Forelimb muscle (tissue), 1 donor: Measurements from ENCODE around the gene CAMK1D. TPM values are rescaled to one million over a fixed set of nuclear protein-coding genes. Genes with fewer than 3 reads are reported as not detected.

Experiments
- DNase-seq: peaks from one replicate; pipeline ENCODE4 v3.0.0-alpha.2; 2013; ENCODE audit warnings: low read depth
- polyA plus RNA-seq: library from polyadenylated mRNA; unstranded; fragments of 120-200 nt; gene quantifications from one replicate; pipeline ENCODE4 v1.2.1, GENCODE V29; 2013; ENCODE audit not compliant: insufficient read length

The CAMK1D gene
- polyA plus RNA-seq, 1 donor, result 3.6 TPM

- no peak for DNase-seq
Observed at GRCh38 chr10:12625393-12626023, 276.2 kb downstream of the CAMK1D start.

- no peak for DNase-seq
Observed at GRCh38 chr10:12628153-12628552, 278.8 kb downstream of the CAMK1D start.

- DNase-seq, result no peak
Observed at GRCh38 chr10:12628964-12629766, 279.8 kb downstream of the CAMK1D start.

GRCh38 chr10:12629767-12630165 is 280.4 kb downstream of the CAMK1D start:
- DNase-seq, result no peak

DNA sequence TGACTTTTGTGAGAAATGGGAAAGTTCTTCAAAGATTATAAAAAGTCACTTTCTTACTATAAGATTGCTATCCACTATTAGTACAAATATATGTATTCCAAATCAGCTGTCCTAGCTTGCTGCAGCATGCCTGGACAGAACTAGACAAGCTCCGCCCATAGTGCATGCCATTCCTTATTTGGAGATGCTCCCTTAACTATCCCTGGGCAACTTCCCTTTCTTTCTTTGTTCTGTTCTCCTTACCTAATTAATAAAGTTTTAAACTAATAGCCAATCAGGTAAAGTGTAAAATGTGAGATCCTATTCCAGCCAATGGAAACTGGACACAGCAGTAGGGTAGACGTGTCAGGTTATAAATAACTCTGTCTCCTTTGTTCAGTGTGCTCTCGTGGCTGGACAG is 281.9 kb downstream of the CAMK1D start:
- no peak for DNase-seq

DNA sequence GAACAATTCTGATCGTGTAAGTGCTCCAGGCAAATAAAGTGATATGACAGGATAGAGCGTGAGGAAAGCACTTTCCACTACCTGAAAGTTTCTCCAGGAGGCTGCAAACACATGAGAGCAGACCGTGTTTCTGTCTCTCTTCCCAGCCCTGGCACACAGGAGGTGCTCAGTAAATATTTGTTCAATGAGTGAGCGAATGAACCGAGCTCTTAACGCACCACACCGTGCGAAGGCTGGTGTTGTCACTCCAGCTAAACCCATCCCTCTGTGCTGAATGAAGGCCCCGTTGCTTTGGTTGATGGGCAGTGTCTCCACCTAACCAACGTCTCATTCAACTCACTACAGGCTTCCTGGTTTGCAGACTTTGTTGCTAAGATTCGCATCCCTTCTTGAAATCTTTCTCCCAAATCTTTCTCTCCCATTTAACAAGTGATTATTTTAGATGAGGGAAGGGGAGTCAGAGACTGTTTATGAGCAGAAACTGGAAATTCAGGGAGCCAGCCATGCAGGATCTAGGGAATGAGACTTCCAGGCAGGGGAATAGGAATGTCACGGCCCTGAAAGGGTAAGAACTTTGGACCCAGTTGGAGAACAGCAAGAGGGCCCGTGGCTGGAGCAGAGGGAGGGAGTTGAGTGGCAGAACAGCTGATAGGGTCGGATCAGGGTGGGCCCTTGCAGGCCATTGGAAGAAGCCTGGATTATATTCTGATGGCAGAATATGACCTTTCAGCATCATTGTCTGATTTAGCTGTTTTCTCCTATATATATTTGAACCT is 282.6 kb downstream of the CAMK1D start:
- DNase-seq, result no peak

DNA sequence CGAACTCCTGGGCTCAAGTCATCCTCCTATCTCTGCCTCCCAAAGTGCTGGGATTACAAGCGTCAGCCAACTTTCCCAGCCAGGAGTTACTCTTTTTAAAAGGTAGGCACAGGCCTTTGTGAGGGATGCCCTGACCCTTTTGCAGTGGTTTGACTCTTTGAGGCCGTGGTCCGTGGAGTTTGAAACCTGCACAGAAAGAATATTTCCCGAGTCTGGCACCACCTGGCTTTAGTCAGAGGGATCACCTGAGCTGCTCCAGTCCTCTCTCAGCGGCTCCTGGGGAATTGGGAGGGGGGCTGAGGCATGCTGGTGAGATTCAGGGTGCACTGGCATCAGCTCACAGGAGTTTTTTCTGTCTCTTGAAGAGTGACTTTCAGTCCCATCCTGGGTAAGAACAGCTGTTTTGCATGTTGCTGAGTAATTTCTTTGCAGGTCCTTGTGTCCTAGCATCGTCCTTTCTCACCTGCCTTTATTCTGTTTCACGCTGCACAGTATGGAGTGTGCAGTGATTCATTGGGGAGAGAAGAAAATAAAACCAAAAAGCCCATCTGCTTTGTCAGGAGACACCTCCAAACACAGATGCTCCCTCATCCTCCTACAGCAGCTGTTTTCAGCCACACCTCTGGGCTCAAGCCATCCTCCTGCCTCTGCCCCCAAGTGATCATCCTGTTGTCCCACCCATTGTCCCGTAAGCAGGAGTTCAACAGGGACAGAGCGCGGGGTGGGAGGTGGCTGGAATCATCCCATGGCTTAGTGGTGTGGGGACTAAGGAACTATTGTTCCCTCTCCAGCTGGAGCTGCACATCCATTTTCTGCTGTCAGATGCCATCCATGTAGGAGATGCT is 284.7 kb downstream of the CAMK1D start:
- no peak for DNase-seq

DNA sequence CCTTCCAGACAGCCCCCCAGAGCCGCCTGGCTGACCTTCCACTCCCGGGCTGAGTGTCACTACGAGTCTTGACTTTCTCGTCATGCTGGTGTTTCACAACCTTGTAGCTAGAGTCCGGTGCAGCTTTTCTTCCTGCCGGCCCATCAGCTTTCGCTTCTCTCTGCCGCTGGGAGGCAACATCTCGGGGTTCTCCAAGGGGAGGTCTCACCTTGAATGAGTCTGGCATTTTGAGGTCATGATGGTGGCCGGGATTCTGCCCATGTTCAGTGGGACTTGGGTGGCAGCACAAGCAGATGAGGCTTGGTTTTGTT is 285.2 kb downstream of the CAMK1D start:
- no peak for DNase-seq

- no peak for DNase-seq
Observed at GRCh38 chr10:12635127-12635541, 285.8 kb downstream of the CAMK1D start.

GRCh38 chr10:12636571-12636970 is 287.2 kb downstream of the CAMK1D start:
- DNase-seq, result no peak

GRCh38 chr10:12637649-12638048 is 288.3 kb downstream of the CAMK1D start:
- no peak for DNase-seq

- no peak for DNase-seq
Observed at GRCh38 chr10:12638103-12638502, 288.8 kb downstream of the CAMK1D start.

DNA sequence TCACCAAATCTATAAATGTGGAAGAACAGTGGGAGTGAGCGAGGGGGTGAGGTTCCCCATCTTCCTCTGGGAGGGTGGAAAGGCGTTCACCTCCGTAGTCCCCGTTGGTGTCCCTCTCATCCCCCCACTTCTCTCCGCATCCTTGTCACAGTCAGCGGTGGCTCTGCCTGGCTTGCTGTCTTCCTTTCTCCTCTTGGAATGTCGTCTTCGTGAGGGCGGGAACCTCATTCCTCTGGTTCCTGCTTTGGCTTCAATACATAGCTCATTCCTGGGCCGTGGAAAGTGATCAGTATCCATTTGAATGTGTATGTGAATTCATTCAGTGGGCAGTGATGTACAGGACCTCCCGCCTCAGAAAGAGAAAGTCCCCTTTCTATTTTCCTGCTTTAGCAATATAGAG is 289.4 kb downstream of the CAMK1D start:
- DNase-seq, result no peak

DNA sequence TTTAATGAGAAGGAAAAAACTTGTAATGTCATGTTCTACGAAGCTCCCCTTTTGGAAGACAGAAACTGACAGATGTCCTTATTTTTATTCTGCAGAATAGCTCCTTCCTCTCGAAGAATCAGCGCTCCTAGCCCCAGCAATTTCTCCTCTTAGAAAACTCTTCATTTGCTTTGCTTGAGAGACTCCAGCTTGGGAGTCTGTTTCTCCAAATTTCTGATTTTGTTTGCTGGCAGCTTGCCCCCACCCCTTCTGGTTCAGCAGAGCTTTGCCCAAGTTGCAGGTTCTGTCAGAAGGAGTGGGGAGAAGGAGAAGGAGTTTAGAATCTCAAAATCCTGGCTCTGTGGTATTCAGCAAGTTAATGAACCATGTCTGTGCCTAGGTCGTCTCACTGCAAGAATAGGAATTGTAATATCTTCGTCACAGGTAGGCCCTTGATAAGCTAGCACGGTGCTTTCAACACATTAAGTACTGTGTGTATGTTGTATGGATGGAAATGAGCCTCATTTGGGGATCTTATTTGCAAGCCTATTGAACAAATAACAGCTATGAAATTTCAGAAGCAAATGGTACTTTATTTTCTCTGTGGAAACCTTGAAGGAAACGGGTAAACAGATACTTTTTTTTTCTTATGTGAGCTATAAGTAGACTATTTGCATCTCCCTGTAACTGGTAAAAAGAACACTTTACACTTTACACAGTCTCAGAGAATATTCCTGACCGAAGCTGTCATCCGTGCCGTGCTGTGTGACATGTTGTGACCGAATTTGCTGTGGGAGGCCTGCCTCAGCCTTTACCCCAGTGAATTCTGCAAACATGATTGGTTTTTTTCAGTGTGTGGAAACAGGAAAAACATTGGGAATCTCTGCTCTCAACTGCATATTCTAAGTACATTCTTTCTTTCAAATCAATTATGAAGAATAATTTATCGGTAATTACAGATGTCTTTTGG is 290.9 kb downstream of the CAMK1D start:
- no peak for DNase-seq

DNA sequence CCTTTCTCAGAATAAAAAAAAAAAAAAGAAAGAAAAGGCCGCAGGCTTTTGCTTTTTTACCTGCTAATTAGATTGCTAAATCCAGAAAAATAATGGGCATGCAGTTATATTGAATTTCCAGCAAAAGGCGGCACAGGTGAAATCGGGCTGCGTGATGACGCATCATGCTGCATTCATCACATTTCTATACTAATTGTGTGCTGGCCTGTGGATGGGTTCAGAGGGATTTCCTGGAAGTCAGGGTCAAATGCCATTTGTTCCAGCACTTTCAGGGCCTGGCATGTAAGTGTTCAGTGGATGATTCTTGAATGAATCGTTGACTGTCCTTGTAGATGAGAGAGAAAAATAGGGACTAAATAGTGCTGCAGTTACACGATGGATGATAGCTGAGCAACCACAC is 292.7 kb downstream of the CAMK1D start:
- no peak for DNase-seq

DNA sequence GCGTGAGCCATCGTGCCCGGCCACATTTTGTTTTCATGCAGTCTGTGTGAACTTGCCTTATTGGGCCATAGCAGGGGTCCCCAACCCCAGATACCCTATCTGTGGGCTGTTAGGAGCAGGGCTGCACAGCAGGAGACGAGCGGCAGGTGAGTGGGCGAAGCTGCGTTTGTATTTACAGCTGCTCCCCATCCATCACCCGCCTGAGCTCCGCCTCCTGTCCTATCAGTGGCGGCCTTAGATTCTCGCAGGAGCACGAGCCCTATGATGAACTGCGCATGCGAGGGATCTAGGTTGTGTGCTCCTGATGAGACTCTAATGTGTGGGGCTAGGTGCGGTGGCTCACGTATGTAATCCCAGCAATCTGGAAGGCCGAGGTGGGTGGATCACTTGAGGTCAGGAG is 293.9 kb downstream of the CAMK1D start:
- DNase-seq, result no peak

GRCh38 chr10:12644380-12645144 is 295.2 kb downstream of the CAMK1D start:
- DNase-seq, result no peak

- no peak for DNase-seq
Observed at GRCh38 chr10:12645449-12645848, 296.1 kb downstream of the CAMK1D start.

- no peak for DNase-seq
Observed at GRCh38 chr10:12649012-12649584, 299.8 kb downstream of the CAMK1D start.

- no peak for DNase-seq
Observed at GRCh38 chr10:12650122-12650521, 300.8 kb downstream of the CAMK1D start.
